Glomerular visceral epithelial cell (primary cell): Measurements from ENCODE around the gene ATOH1.

Experiments used
- DNase-seq: peaks from one replicate; pipeline ENCODE4 v3.0.0-alpha.2; 2016; ENCODE audit errors: extremely low spot score

ATOH1 gene

GRCh38 chr4:93834249-93835066 lies 5.9 kb downstream of the ATOH1 start:
- DNase-seq: no peak

- DNase-seq: no peak
Observed at GRCh38 chr4:93835929-93836328, 7.4 kb downstream of the ATOH1 start.

- DNase-seq: no peak
Observed at GRCh38 chr4:93839704-93840103, 11.2 kb downstream of the ATOH1 start.

- no peak for DNase-seq
Observed at GRCh38 chr4:93841803-93842345, 13.3 kb downstream of the ATOH1 start.

GRCh38 chr4:93842601-93843252 lies 14.2 kb downstream of the ATOH1 start:
- DNase-seq: no peak

- DNase-seq: no peak
Observed at GRCh38 chr4:93843772-93844171, 15.2 kb downstream of the ATOH1 start.

GRCh38 chr4:93852680-93853079 lies 24.1 kb downstream of the ATOH1 start:
- no peak for DNase-seq

- no peak for DNase-seq
Observed at GRCh38 chr4:93855926-93856325, 27.4 kb downstream of the ATOH1 start.

GRCh38 chr4:93865650-93866049 lies 37.1 kb downstream of the ATOH1 start:
- DNase-seq: no peak

GRCh38 chr4:93867416-93868001 lies 39.0 kb downstream of the ATOH1 start:
- no peak for DNase-seq

GRCh38 chr4:93870876-93871458 lies 42.4 kb downstream of the ATOH1 start:
- no peak for DNase-seq

GRCh38 chr4:93876754-93877153 lies 48.2 kb downstream of the ATOH1 start:
- no peak for DNase-seq

GRCh38 chr4:93878566-93878965 lies 50.0 kb downstream of the ATOH1 start:
- DNase-seq: no peak

GRCh38 chr4:93879919-93880318 lies 51.4 kb downstream of the ATOH1 start:
- no peak for DNase-seq
